C4-2B (cell line): Measurements from ENCODE around the gene KIAA0040.

Source experiments
- ZFX ChIP-seq: fragments of 450-650 bp; IDR thresholded peaks from 2 replicates; pipeline ENCODE4 v1.6.1; 2017
- TF ChIP-seq, protein P1 (sequence below): fragments of 450-650 bp; conservative IDR thresholded peaks from 2 replicates; pipeline ENCODE4 v1.5.1; 2017; ENCODE audit warnings: mild to moderate bottlenecking

DNA sequence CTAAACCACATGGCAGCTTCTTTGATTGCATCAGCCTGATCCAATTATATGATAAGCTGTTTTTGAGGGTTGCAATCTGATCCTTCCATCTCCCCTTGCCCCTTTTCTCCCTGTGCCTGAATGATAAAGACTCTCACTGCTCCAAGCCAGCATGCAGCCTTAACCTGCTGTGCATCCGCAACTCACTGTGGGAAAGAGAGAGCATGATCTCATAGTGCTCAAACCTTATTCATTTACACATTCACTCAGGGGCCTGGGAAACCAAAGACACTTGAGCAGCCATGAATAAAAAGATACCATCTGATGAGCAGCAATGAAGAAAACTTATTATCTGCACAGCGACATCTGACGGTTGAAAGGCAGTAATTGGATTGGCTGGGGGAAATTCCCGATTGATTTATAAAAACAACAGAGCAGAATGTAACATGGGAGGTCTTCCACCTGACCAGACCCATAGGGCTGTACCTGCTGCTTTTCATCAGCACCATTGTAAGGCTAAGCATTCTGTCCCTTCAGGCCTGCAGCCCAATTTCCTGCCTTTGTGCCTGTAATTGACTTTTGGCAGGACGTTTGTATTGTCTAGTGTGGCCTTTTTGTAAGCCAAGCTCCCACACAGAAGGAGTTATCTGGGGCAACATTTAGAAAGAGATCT lies 62.5 kb downstream of the KIAA0040 start:
- TF ChIP-seq, protein P1, sequence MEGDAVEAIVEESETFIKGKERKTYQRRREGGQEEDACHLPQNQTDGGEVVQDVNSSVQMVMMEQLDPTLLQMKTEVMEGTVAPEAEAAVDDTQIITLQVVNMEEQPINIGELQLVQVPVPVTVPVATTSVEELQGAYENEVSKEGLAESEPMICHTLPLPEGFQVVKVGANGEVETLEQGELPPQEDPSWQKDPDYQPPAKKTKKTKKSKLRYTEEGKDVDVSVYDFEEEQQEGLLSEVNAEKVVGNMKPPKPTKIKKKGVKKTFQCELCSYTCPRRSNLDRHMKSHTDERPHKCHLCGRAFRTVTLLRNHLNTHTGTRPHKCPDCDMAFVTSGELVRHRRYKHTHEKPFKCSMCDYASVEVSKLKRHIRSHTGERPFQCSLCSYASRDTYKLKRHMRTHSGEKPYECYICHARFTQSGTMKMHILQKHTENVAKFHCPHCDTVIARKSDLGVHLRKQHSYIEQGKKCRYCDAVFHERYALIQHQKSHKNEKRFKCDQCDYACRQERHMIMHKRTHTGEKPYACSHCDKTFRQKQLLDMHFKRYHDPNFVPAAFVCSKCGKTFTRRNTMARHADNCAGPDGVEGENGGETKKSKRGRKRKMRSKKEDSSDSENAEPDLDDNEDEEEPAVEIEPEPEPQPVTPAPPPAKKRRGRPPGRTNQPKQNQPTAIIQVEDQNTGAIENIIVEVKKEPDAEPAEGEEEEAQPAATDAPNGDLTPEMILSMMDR = peak; percentile 16; the same call in 1 of the 2 replicates
- TF ChIP-seq ZFX = no peak
